Jurkat, Clone E6-1 (cell line): ENCODE measurements around the gene CWC25. TPM values are rescaled to one million over a fixed set of nuclear protein-coding genes. Genes with fewer than 3 reads are reported as not detected.
"Not testable (repeated sequence)": the region's sequence is repeated elsewhere in the genome, so short reads cannot be mapped to it uniquely, and the experiment has no call there.

Experiments
- DNase-seq: peaks from one replicate; pipeline ENCODE4 v3.0.0-alpha.2; 2011; ENCODE audit warnings: low read depth, low spot score
- H3K4me3 ChIP-seq: 2 replicates; pipeline ENCODE4 v1.5.1; 2011; ENCODE audit warnings: mild to moderate bottlenecking, low read length, control low read depth, moderate library complexity
- polyA plus RNA-seq: library from polyadenylated mRNA; unstranded; fragments of >200 nt; gene quantifications from one replicate; pipeline ENCODE4 v1.2.1, GENCODE V29; 2012; ENCODE audit warnings: missing spikeins; ENCODE audit not compliant: insufficient read length, insufficient read depth

The CWC25 gene
- polyA plus RNA-seq = 30.7 TPM

DNA sequence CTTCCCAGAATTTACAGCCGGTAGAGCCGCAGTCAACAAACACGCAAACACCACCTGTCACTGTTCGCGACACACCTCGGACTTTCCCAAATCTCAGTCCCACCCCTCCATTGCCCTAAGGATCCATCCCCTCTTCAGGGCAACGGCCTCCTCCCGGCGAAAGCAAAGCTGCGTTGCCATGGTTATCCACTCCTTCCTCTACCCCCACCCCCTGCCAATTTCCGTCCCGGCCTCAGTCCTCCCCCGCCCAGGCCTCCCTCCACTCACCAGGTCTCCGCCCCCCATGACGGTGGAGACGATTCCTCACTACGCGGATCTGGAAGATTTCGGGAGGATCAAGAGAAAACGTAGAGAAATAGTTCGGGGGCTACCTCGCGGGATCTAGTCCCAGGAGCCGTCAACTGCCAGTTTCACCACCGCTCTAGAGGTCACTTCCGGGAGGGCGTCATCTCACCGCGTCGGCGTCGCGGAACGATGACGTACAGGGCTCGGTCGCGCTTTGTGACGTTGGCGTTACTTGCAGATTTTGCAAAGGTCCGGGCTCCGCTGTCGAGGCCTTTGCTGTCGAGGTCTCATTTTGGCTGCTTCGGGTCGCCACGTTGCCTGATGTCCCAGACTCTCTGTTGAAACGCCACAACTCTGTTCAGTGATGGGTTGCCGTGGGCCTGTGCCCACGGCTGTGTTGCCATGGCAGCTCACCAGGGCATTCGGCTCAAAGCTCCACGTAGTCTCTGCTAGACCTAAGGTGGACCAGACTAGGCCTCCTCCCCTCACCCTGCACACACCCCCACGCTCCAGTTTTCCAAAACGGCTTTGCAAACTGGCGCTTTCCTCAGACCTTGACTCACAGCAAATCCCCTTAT lies at the start of gene CWC25:
TSS of gene CWC25 (minus strand) at position 423 of the 863 bp plus-strand sequence. CDS start at position 285, 138 bp downstream.
- peak within 1 kb of the TSS; percentile 99 for H3K4me3 ChIP-seq
- DNase-seq = peak; percentile 96

DNA sequence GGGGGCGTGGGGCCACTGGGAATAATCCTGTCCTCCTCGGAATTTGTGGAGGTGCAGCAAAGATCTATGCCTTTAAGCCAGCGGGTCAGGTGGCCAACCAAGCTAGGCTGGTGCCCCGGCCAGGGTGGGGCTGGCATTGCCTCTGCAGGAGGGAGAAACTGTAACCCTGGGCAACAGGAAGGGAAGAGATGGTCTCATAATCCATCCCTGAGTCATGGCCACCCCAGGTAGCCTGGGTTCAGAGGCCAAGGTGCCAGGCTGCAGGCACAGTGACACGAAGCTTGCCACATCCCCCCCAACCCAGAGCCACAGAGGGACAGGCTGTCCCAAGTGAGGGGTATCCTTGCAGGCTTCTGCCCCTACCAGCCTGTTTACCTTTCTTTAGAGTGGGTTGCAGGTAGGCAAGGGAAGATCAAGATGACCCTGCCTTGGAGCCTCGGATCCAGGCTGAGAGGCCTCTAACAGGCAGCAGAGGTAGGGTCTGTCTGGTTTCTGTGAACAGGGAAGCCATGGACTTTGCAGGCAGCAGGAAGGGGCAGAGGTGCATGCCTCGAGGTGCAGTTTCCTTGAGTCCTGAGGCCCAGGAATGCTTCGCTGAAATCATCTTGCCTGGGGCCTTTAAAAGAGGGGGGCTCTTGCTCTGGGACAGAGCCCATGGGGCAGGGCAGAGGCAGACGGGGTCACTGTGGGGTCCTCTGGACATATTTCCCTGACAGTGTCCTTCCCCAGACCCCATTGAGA lies 48.7 kb upstream of the CWC25 start:
- no peak overlapping the region for H3K4me3 ChIP-seq
- no peak for DNase-seq

DNA sequence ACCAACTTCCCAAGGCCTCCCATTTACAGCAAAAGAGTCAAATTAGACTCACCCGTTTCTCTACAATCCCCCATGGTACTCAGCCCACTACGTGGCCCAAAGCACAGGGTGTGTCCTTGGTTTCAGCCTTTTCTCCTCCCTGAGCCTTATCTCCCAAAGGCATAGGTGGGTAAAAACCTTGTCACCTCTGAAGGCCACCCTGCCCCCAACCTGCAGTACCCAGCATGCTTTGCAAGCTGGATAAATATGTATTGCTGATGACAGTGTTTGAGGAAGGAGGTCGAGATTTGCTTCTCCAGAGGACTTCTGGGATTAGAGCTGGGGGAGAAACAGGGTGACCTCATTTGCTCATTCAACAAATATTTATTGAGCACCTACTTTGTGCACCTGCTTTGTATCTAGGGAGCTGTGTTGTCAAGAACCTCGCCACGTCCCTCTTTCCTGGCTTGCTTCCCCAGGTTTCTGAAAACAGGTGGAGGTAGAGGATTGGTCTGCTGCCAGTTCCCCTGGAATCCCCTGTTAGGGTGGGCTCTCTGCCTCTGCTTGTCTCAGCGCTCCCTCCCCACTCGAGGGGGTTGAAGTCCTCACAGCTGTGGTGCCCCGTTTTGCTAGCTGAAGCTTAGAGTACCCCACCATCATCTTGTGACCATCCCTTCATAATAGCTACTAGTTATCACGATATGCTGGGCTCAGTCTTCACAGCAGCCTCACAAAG lies 47.7 kb upstream of the CWC25 start:
- DNase-seq = no peak
- no peak overlapping the region for H3K4me3 ChIP-seq

- H3K4me3 ChIP-seq = peak overlapping the region; percentile 94
- no peak for DNase-seq
Measured at GRCh38 chr17:38872027-38872511, 46.9 kb upstream of the CWC25 start.

DNA sequence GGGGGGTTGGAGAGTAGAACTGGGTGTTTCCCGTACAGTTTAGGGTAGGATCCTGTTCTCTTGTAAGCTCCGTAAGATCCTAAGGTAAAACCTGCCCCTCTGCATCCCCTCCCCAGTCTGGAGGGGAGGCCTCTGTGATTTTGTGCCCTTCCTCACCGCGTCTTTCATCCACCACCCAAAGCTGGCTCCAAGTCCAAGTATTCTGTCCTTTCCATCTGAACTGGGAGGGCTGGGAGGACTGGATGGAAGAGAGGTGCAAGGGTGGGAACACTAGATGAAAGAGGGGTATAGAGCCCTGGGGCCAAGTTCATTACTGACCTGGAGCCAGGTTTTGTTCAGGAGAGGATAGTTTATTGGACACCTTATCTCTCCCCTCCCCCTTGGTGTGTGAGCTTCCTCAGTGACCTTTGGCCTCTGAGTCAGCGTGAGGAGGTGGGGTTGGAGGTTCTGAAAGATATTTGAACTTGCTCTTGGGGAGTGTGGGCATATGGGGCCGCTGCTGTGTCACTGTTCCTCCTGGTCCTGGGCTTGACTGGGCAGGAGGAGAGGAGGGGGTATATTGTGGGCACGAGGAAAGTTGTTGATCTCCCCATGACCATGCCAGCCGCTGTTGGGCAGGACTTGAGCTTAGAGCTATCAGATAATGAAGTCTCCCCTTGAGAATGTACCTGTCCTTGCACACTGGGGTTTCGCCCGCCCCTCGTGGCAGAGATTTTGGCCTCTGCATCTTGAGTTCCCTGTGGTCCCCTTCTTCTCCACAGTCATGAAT lies 46.3 kb upstream of the CWC25 start:
- DNase-seq = no peak
- peak overlapping the region; percentile 94 for H3K4me3 ChIP-seq

- peak overlapping the region; percentile 94 for H3K4me3 ChIP-seq
- no peak for DNase-seq
Measured at GRCh38 chr17:38870259-38871165, 45.4 kb upstream of the CWC25 start.

GRCh38 chr17:38869526-38870258 lies 44.6 kb upstream of the CWC25 start, which contains the start of gene LASP1:
Gene LASP1, plus strand, starts transcription at chr17:38870058. Its CDS starts 132 bp downstream, at chr17:38870190.
- peak within 1 kb of the TSS; percentile 94 for H3K4me3 ChIP-seq
- DNase-seq = peak; percentile 81

DNA sequence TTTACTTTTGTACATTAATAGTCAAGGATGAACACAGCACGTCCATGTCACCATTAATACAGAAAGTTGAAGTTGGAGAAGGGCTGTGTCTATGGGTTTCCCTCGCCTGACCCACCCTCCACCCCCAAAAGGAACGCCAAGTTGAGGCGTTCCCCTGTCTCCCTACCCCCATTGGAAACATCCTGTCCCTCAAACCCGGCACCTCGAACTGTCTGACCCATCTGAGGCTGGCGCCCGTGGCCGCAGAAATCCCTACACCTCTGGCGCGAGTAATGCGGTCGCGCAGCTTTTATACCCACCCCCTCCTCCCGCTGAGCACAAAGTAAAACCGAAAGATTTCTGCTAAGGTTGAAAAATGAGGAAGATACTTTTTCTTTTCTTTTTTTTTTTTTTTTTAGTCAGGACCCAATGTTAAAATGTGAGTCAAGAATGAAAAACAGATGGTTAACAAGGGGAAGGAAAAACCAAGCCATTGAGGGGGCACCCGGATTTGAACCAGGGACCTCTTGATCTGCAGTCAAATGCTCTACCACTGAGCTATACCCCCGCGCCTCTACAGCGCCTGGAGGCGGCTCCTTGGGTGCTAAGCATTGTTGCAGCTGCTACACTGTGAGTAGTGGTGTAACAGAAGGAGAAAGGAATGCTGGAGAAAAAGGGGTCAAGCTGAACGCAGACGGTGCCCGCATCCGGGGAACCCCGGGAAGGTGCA lies 43.9 kb upstream of the CWC25 start:
- peak; percentile 87 for DNase-seq
- peak overlapping the region; percentile 94 for H3K4me3 ChIP-seq

DNA sequence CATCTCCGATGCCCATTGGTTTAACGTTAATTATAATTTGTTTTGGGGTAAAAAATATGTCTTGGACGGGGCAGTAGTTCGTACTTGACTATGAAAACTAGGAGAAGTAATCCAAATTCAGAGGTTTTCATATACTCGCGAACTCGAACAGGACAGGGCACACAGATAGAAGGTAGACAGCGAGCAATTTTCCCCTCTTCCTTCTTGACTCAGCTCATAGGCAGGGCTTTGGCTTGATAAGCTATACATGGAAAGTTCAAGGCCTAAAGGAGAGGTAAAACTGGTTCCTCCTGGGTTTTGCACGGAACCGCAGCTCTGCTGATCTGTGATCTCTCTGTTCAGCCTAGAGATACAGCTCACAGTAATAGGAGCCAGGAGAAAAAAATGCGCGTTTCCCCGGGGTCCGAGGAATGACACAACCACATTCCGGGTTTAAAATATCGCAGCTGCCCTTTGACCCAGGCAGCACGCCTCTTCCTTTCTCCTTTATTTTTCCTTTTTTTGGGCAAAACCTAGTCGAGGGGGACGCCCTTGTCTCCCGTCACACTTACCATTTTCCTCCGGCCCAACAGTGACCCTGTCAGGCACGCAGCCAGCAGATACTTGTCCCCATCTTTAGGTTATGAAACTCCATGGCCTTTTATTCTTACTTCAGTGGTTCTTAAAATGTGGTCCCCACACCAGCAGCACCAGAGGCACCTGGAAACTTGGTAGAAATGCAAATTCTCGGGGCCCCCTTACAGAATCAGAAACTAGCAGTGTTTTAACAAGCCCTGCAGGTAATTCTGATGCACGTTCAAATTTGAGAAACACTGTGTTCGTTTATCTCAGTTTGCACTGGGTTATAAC lies 43.1 kb upstream of the CWC25 start:
- peak overlapping the region; percentile 94 for H3K4me3 ChIP-seq
- DNase-seq = no peak

- DNase-seq = peak; percentile 78
- H3K4me3 ChIP-seq = no peak overlapping the region; the same call in 1 of the 2 replicates
Measured at GRCh38 chr17:38867179-38867967, 42.3 kb upstream of the CWC25 start.

GRCh38 chr17:38864636-38865398 lies 39.7 kb upstream of the CWC25 start:
- no peak overlapping the region for H3K4me3 ChIP-seq
- DNase-seq = no peak

DNA sequence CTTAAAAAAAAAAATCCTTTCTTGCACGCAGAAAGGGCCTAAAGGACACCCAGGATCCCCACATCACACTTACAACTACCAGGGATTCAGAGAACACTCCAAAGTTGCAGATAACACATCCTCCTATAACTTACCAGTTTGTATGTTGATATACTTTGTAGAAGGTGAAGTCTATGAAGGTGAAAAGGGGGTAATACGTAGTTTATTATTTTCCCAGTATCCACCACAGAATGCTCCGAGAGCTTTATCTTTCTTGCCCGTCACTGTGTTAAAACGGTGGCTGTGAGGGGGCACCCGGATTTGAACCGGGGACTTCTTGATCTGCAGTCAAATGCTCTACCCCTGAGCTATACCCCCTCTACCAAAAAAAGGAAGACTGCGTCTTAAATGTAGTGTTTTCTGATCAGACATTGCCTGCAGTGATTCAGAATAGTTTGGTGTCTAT lies 36.3 kb upstream of the CWC25 start:
- no peak for DNase-seq
- H3K4me3 ChIP-seq = no peak overlapping the region

DNA sequence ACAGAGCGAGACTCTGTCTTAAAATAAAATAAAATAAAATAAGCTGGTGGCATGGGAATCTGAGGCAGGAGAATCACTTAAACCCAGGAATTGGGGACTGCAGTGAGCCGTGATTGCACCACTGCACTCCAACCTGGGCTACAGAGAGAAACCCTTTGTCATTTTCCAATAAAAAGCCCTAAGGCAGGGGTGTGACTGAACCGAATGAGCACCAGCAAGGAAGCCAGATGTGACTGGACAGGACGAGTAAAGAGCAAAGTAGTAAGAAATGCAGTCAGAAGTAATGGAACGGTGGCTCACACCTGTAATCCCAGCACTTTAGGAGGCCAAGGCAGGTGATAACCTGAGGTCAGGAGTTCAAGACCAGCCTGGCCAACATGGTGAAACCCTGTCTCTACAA lies 32.1 kb upstream of the CWC25 start:
- no peak for DNase-seq
- H3K4me3 ChIP-seq = no peak overlapping the region

- not testable (repeated sequence) for DNase-seq, H3K4me3 ChIP-seq
Measured at GRCh38 chr17:38855101-38855714, 30.1 kb upstream of the CWC25 start.
